HCT116 (cell line): Measurements from ENCODE around the gene UBE2R2. TPM values are rescaled to one million over a fixed set of nuclear protein-coding genes. Genes with fewer than 3 reads are reported as not detected.

ENCODE experiments used
- ATAC-seq: fragments of 200-7000 bp; cut with Tn5 transposase; 2 replicates; pipeline ENCODE4 v1.9.1; 2020; ENCODE audit warnings: mild to moderate bottlenecking, moderate library complexity
- BruUV-seq: library from RNA; stranded (reverse); fragments of 400-500 nt; replicated peaks from 2 replicates; lab custom pipeline; 2021; lab: Mats Ljungman, UMichigan
- CTCF ChIA-PET: fragments of 300-600 bp; sonication (Branson Sonifier 250); formaldehyde crosslinking; loops from one replicate; lab custom pipeline; 2021; ENCODE audit warnings: antibody characterized with exemption; lab: Charles Lee
- POLR2A ChIA-PET: fragments of 300-600, 350-600 bp; sonication (Branson Sonifier 250); formaldehyde crosslinking; loops from one replicate; lab custom pipeline; 2021; ENCODE audit warnings: antibody characterized with exemption; lab: Charles Lee
- RAD21 ChIA-PET, 2 experiments: fragments of 300-600 bp; sonication (Branson Sonifier 250); formaldehyde crosslinking; loops; one replicate each; lab custom pipeline; 2023; ENCODE audit warnings: low total read pairs in 2 of 2; ENCODE audit not compliant: uncharacterized antibody in 2 of 2, unreplicated experiment in 2 of 2, low non-redundant PET in 1 of 2; lab: Charles Lee
- DNase-seq: peaks from one replicate; pipeline ENCODE4 v3.0.0-alpha.2; 2010; ENCODE audit warnings: low read depth, low spot score
- H2AFZ ChIP-seq: fragments of 200-600 bp; shearing (Covaris generic), sonication (generic); 2 replicates; pipeline ENCODE4 v1.6.1; 2017; ENCODE audit warnings: low read depth, mixed run types, mixed read lengths, antibody characterized with exemption, low read length; ENCODE audit not compliant: poor library complexity, severe bottlenecking
- H3K27ac ChIP-seq: 2 replicates; pipeline ENCODE4 v1.5.1; 2012; ENCODE audit warnings: low read depth, low read length
- H3K27me3 ChIP-seq: fragments of 200-600 bp; sonication (generic); 2 replicates; pipeline ENCODE4 v1.6.1; 2016; ENCODE audit warnings: mixed run types, low read length, mixed read lengths; ENCODE audit not compliant: insufficient read depth
- H3K36me3 ChIP-seq, 2 experiments: fragments of 200-500 bp in 1 of 2; fragments of 200-600 bp in 1 of 2; sonication (Bioruptor generic) in 1 of 2; sonication (generic) in 1 of 2; 2 replicates each; pipeline versions ENCODE4 v1.5.1 to v1.6.1; 2014 to 2016; ENCODE audit warnings: low read length in 2 of 2, inconsistent platforms in 1 of 2, mixed read lengths in 1 of 2, mixed run types in 1 of 2; ENCODE audit not compliant: insufficient read depth in 2 of 2, control insufficient read depth in 1 of 2
- H3K4me1 ChIP-seq, 2 experiments: fragments of 200-600 bp in 1 of 2; sonication (generic) in 1 of 2; 2 replicates each; pipeline versions ENCODE4 v1.5.1 to v1.6.1; 2012 to 2017; ENCODE audit warnings: low read length in 2 of 2, inconsistent platforms in 1 of 2, mild to moderate bottlenecking in 1 of 2, mixed read lengths in 1 of 2, mixed run types in 1 of 2, moderate library complexity in 1 of 2; ENCODE audit not compliant: insufficient read depth in 2 of 2, control insufficient read depth in 1 of 2
- H3K4me2 ChIP-seq: fragments of 200-600 bp; sonication (generic); 2 replicates; pipeline ENCODE4 v1.6.1; 2017; ENCODE audit warnings: mixed run types, low read length, mixed read lengths
- H3K4me3 ChIP-seq, 2 experiments: fragments of 200-600 bp in 1 of 2; sonication (generic) in 1 of 2; replicated peaks in 1 of 2; 2 replicates each; pipeline ENCODE4 v1.5.1; 2011 to 2016; ENCODE audit warnings: low read length in 2 of 2, control low read depth in 1 of 2, low read depth in 1 of 2, mild to moderate bottlenecking in 1 of 2, mixed read lengths in 1 of 2, mixed run types in 1 of 2
- H3K79me2 ChIP-seq: fragments of 200-600 bp; sonication (generic); 2 replicates; pipeline ENCODE4 v1.6.1; 2017; ENCODE audit warnings: mild to moderate bottlenecking, mixed run types, low read length, moderate library complexity, mixed read lengths; ENCODE audit not compliant: insufficient read depth
- H3K9ac ChIP-seq: fragments of 200-600 bp; sonication (generic); 2 replicates; pipeline ENCODE4 v1.6.1; 2016; ENCODE audit warnings: low read length, mixed read lengths
- H3K9me2 ChIP-seq: fragments of 200-600 bp; sonication (generic), shearing (Covaris generic); 2 replicates; pipeline ENCODE4 v1.6.1; 2017; ENCODE audit warnings: mixed run types, mild to moderate bottlenecking, moderate library complexity; ENCODE audit not compliant: insufficient read depth
- H3K9me3 ChIP-seq, 2 experiments: fragments of 200-500 bp in 1 of 2; fragments of 200-600 bp in 1 of 2; sonication (Bioruptor generic) in 1 of 2; sonication (generic) in 1 of 2; 2 replicates each; pipeline ENCODE4 v1.6.1; 2014 to 2017; ENCODE audit warnings: low read length in 2 of 2, mixed read lengths in 2 of 2, inconsistent platforms in 1 of 2, low read depth in 1 of 2, mild to moderate bottlenecking in 1 of 2, mixed run types in 1 of 2, moderate library complexity in 1 of 2; ENCODE audit not compliant: control insufficient read depth in 1 of 2, insufficient read depth in 1 of 2
- H4K20me1 ChIP-seq: fragments of 200-600 bp; sonication (generic), shearing (Covaris generic); 2 replicates; pipeline ENCODE4 v1.6.1; 2017; ENCODE audit warnings: mixed run types, mild to moderate bottlenecking, moderate library complexity; ENCODE audit not compliant: insufficient read depth
- ATF3 ChIP-seq: IDR thresholded peaks from 2 replicates; pipeline ENCODE4 v1.6.1; 2012
- CBX3 ChIP-seq: IDR thresholded peaks from 2 replicates; pipeline ENCODE4 v1.6.1; 2012; ENCODE audit warnings: low read depth
- EGR1 ChIP-seq: IDR thresholded peaks from 2 replicates; pipeline ENCODE4 v1.6.1; 2012; ENCODE audit warnings: low read depth
- ELF1 ChIP-seq: IDR thresholded peaks from 2 replicates; pipeline ENCODE4 v1.6.1; 2012; ENCODE audit warnings: low read depth, borderline replicate concordance
- EZH2phosphoT487 ChIP-seq: fragments of 200-600 bp; IDR thresholded peaks from 2 replicates; pipeline ENCODE4 v1.6.1; 2018; ENCODE audit warnings: antibody characterized with exemption, borderline replicate concordance
- FOSL1 ChIP-seq: IDR thresholded peaks from 2 replicates; pipeline ENCODE4 v1.6.1; 2012; ENCODE audit warnings: low read depth
- POLR2A ChIP-seq: IDR thresholded peaks from 2 replicates; pipeline ENCODE4 v1.7.0; 2011; ENCODE audit warnings: borderline replicate concordance; ENCODE audit not compliant: insufficient read depth, insufficient read length; ENCODE audit errors: extremely low read depth
- POLR2AphosphoS5 ChIP-seq: IDR thresholded peaks from 2 replicates; pipeline ENCODE4 v1.6.1; 2011; ENCODE audit warnings: mild to moderate bottlenecking, low read depth, low read length, moderate library complexity
- RAD21 ChIP-seq: IDR thresholded peaks from 2 replicates; pipeline ENCODE4 v1.6.1; 2012; ENCODE audit warnings: low read depth, mild to moderate bottlenecking
- REST ChIP-seq: IDR thresholded peaks from 2 replicates; pipeline ENCODE4 v1.6.1; 2012; ENCODE audit warnings: low read depth
- SIN3A ChIP-seq: IDR thresholded peaks from 2 replicates; pipeline ENCODE4 v1.6.1; 2012; ENCODE audit warnings: low read depth
- SP1 ChIP-seq: IDR thresholded peaks from 2 replicates; pipeline ENCODE4 v1.6.1; 2012; ENCODE audit warnings: low read depth
- SRF ChIP-seq: IDR thresholded peaks from 2 replicates; pipeline ENCODE4 v1.6.1; 2012; ENCODE audit warnings: low read depth
- YY1 ChIP-seq: IDR thresholded peaks from 2 replicates; pipeline ENCODE4 v1.6.1; 2011; ENCODE audit warnings: low read length, low read depth, moderate library complexity, mild to moderate bottlenecking; ENCODE audit not compliant: insufficient replicate concordance; ENCODE audit errors: extremely low read depth
- ZBTB33 ChIP-seq: IDR thresholded peaks from 2 replicates; pipeline ENCODE4 v1.6.1; 2011; ENCODE audit warnings: mild to moderate bottlenecking, low read length, moderate library complexity; ENCODE audit not compliant: insufficient replicate concordance; ENCODE audit errors: extremely low read depth
- ZFX ChIP-seq: fragments of 450-650 bp; IDR thresholded peaks from 2 replicates; pipeline ENCODE4 v1.6.1; 2017
- ZNF274 ChIP-seq: fragments of 200-500 bp; sonication (Bioruptor generic); IDR thresholded peaks from 2 replicates; pipeline ENCODE4 v1.6.1; 2014; ENCODE audit warnings: mild to moderate bottlenecking, low read depth, low read length, inconsistent platforms
- intact Hi-C: fragments of 100-400 bp; cut with micrococcal nuclease; formaldehyde crosslinking; loops from 2 replicates; pipeline ENCODE4 v1.10.0; 2022
- total RNA-seq: library from RNA; stranded (reverse); gene quantifications from one replicate; pipeline ENCODE4 v1.2.1, GENCODE V29; 2021; ENCODE audit not compliant: unreplicated experiment
- TF ChIP-seq, protein P1 (sequence below): IDR thresholded peaks from 2 replicates; pipeline ENCODE4 v1.6.1; 2012

UBE2R2 gene
- total RNA-seq, 1 experiment from 2014 or later: 47.0 TPM

DNA sequence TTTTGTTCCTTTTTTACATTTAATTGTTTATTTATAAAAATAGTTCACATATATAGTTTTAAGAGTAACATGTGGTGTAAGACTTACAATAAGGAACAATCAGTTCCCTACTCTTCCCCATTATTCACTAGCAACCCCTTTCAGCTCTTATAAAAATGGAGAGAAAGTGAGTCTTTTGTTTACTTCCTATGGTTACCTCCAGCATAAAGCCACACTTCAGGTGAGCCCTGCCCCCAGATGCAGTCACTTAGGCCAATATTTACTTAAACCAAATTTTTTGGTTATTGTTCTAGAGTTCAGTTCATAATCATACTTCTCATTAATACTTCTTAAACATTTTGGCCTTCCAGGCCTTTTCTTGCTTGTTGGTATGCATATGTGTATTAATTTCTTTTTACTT is 33.7 kb downstream of the UBE2R2 start:
- no peak for TF ChIP-seq ZBTB33
- TF ChIP-seq ATF3: no peak
- no peak for TF ChIP-seq POLR2AphosphoS5
- no peak for TF ChIP-seq POLR2A
- no peak for TF ChIP-seq CBX3
- TF ChIP-seq, protein P1, sequence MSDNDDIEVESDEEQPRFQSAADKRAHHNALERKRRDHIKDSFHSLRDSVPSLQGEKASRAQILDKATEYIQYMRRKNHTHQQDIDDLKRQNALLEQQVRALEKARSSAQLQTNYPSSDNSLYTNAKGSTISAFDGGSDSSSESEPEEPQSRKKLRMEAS: no peak
- no peak for TF ChIP-seq ZFX
- no peak for TF ChIP-seq EZH2phosphoT487
- no peak for TF ChIP-seq EGR1
- TF ChIP-seq REST: no peak
- no peak for TF ChIP-seq SP1
- no peak for TF ChIP-seq YY1
- TF ChIP-seq SIN3A: no peak
- TF ChIP-seq SRF: no peak
- TF ChIP-seq ELF1: no peak
- TF ChIP-seq ZNF274: no peak
- no peak for TF ChIP-seq FOSL1
- TF ChIP-seq RAD21: no peak
- intact Hi-C loops: loop anchor here (10.0 kb wide), 1 partner anchor 226 kb away; no protein-coding TSS in a partner anchor
- Histone ChIP-seq H3K4me2 (no peak overlapping the region), H3K27ac (no peak overlapping the region), H3K9me3 (no peaks in the 10 kb centered on the region), H4K20me1 (peaks cover 29% of the 10 kb centered on the region; the same call in 1 of the 2 replicates), H3K4me1 (peaks cover 5 to 24% of the 10 kb centered on the region in 2 experiments; a peak in 3 of 4 replicates), H3K79me2 (peaks cover 98% of the 10 kb centered on the region), H3K4me3 (no peak overlapping the region), H3K9ac (no peak overlapping the region), H3K27me3 (no peaks in the 10 kb centered on the region), H3K9me2 (no peaks in the 10 kb centered on the region), H2AFZ (no peak overlapping the region), H3K36me3 (no peaks in the 10 kb centered on the region)
- ChIA-PET POLR2A (no interaction called here), CTCF (interaction anchor here (0.9 to 1.0 kb wide), 3 partner anchors 35 to 113 kb away, joined by 3 to 5 read pairs (median 4); no protein-coding TSS in a partner anchor), RAD21 (no interaction called here)
- no peak for ATAC-seq
- no peak for DNase-seq
- no TSS peak for BruUV-seq
